Measurements from ENCODE around the gene SUGCT. TPM values are rescaled to one million over a fixed set of nuclear protein-coding genes. Genes with fewer than 3 reads are reported as not detected.

The SUGCT gene
- total and polyA plus RNA-seq, 2 of the 8 experiments (the other 6 are each of a cell fraction or from before 2014, with no cell fraction given), result 2.8 to 5.4 TPM

- TF ChIP-seq E2F6 (IDR thresholded peaks at IDR 0.05) (no peak), CTCF (IDR thresholded peaks at IDR 0.05; ENCODE audit: control extremely low read depth in 1 of 3, insufficient read depth in 1 of 3, low read depth in 1 of 3, low read length in 3 of 3) (no peak), POLR2A (IDR thresholded peaks at IDR 0.05; ENCODE audit: control extremely low read depth in 1 of 2, low read depth in 2 of 2, low read length in 2 of 2) (no peak), SAP30 (IDR thresholded peaks at IDR 0.05; ENCODE audit: insufficient read depth, insufficient replicate concordance, low read length) (no peak), RBBP5 (IDR thresholded peaks at IDR 0.05; ENCODE audit: borderline replicate concordance, low read depth, low read length) (no peak), CBX5 (IDR thresholded peaks at IDR 0.05; ENCODE audit: low read depth, low read length) (no peak)
Measured at GRCh38 chr7:40425696-40426095, 290.9 kb downstream of the SUGCT start (continued).
